CD4-positive, alpha-beta T cell (primary cell): ENCODE measurements around the gene ZEB1. TPM values are rescaled to one million over a fixed set of nuclear protein-coding genes. Genes with fewer than 3 reads are reported as not detected.

Experiments
- ATAC-seq: fragments of 200-7000 bp; cut with Tn5 transposase; one replicate; pipeline ENCODE4 v1.10.0; 2022; ENCODE audit warnings: mild to moderate bottlenecking; ENCODE audit not compliant: poor library complexity
- CTCF ChIA-PET: fragments of 350-600 bp; sonication (Branson Sonifier 250); formaldehyde crosslinking; loops from one replicate; lab custom pipeline; 2021; ENCODE audit warnings: antibody characterized with exemption, inconsistent platforms; lab: Charles Lee
- POLR2A ChIA-PET: fragments of 350-600 bp; sonication (Branson Sonifier 250); formaldehyde crosslinking; loops from one replicate; lab custom pipeline; 2021; ENCODE audit warnings: antibody characterized with exemption, inconsistent platforms; lab: Charles Lee
- DNase-seq, 14 experiments: peaks; one replicate each; pipeline ENCODE4 v3.0.0-alpha.2; 2013 to 2020; ENCODE audit warnings: mixed read lengths in 2 of 14
- H3K27ac ChIP-seq, 2 donors: one replicate each; pipeline versions ENCODE4 v1.5.1 to v1.7.0; 2013; ENCODE audit warnings: low read length in 2 of 2, low read depth in 1 of 2, mild to moderate bottlenecking in 1 of 2
- H3K27me3 ChIP-seq, 2 experiments: 1 replicate in 1 of 2; 2 replicates in 1 of 2; pipeline versions ENCODE4 v1.6.1 to v1.7.0; 2013; ENCODE audit warnings: low read length in 2 of 2, control low read depth in 1 of 2, mild to moderate bottlenecking in 1 of 2, moderate library complexity in 1 of 2; ENCODE audit not compliant: insufficient read depth in 2 of 2, control insufficient read depth in 1 of 2
- H3K36me3 ChIP-seq: one replicate; pipeline ENCODE4 v1.6.1; 2013; ENCODE audit warnings: low read length, control low read depth; ENCODE audit not compliant: insufficient read depth
- H3K4me1 ChIP-seq: one replicate; pipeline ENCODE4 v1.6.1; 2013; ENCODE audit warnings: low read length, control low read depth; ENCODE audit not compliant: insufficient read depth
- H3K4me3 ChIP-seq: one replicate; pipeline ENCODE4 v1.5.1; 2013; ENCODE audit warnings: mild to moderate bottlenecking, low read length, moderate library complexity
- H3K9me3 ChIP-seq, 2 experiments: 1 replicate in 1 of 2; 2 replicates in 1 of 2; pipeline versions ENCODE4 v1.6.1 to v1.7.0; 2013; ENCODE audit warnings: low read length in 2 of 2, mild to moderate bottlenecking in 2 of 2, control low read depth in 1 of 2, moderate library complexity in 1 of 2; ENCODE audit not compliant: control insufficient read depth in 1 of 2, insufficient read depth in 1 of 2
- H3K27ac Mint-ChIP-seq: one replicate; pipeline ENCODE4 v1.8.0; 2020; ENCODE audit warnings: mixed read lengths
- H3K27me3 Mint-ChIP-seq: one replicate; pipeline ENCODE4 v1.8.0; 2021; ENCODE audit warnings: mixed read lengths
- H3K36me3 Mint-ChIP-seq: one replicate; pipeline ENCODE4 v1.8.0; 2021; ENCODE audit warnings: low read depth, mixed read lengths
- H3K4me1 Mint-ChIP-seq: one replicate; pipeline ENCODE4 v1.8.0; 2021; ENCODE audit warnings: low read depth, mixed read lengths
- H3K4me3 Mint-ChIP-seq: one replicate; pipeline ENCODE4 v1.8.0; 2020; ENCODE audit warnings: mild to moderate bottlenecking, mixed read lengths
- H3K9me3 Mint-ChIP-seq: one replicate; pipeline ENCODE4 v1.8.0; 2020; ENCODE audit warnings: mixed read lengths
- CTCF ChIP-seq: fragments of 200-600 bp; IDR thresholded peaks from one replicate; pipeline ENCODE4 v1.8.0; 2022; ENCODE audit warnings: antibody characterized with exemption, mild to moderate bottlenecking
- intact Hi-C, 2 experiments: fragments of 100-400 bp; cut with DNase I in 1 of 2; cut with micrococcal nuclease in 1 of 2; formaldehyde crosslinking; loops; one replicate each; pipeline versions ENCODE4 v1.15.1 to v1.9.0; 2023 to 2025; cut with DNase I, micrococcal nuclease
- total RNA-seq, 174 experiments: library from RNA in 2 of 174; stranded (reverse) in 2 of 174; gene quantifications; one replicate each; pipeline ENCODE4 v1.2.3 and lab custom pipeline; 2021 to 2026

ZEB1 gene
- total RNA-seq, 2 experiments from 2014 or later = 132 to 134 TPM

DNA sequence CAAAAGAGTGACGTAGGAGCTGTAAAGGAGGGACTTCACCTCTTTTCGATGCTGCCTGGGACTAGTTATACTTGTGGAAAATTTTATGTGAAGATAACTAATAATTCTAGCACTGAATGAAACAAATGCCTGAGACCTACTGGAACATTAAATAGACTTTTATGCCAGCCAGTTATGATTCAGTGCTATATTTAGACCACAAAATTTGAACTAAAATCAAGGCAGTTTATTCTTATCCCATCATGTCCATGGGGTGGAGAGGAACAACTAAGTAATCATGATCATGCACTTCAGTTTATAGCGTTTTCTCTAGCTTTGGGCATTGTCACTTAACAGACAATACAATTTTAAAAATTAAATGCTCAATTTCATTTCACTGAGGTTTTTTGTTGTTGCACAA lies 76.7 kb downstream of the ZEB1 start:
- H3K4me3 Mint-ChIP-seq = no peak overlapping the region
- Histone ChIP-seq H3K36me3 (peaks cover 4% of the 10 kb centered on the region), H3K9me3 (no peaks in the 10 kb centered on the region), H3K4me3 (no peak overlapping the region), H3K27me3 (no peaks in the 10 kb centered on the region), H3K27ac (no peak overlapping the region), H3K4me1 (no peaks in the 10 kb centered on the region)
- POLR2A ChIA-PET = no interaction called here
- CTCF ChIA-PET = no interaction called here
- peaks cover 54% of the 10 kb centered on the region for H3K4me1 Mint-ChIP-seq
- no peaks in the 10 kb centered on the region for H3K9me3 Mint-ChIP-seq
- no peak for TF ChIP-seq CTCF
- no peak overlapping the region for H3K27ac Mint-ChIP-seq
- ATAC-seq (no peak), DNase-seq (no peak)
- no peaks in the 10 kb centered on the region for H3K27me3 Mint-ChIP-seq
- peaks cover 29% of the 10 kb centered on the region for H3K36me3 Mint-ChIP-seq
- intact Hi-C loops = no loop called here

DNA sequence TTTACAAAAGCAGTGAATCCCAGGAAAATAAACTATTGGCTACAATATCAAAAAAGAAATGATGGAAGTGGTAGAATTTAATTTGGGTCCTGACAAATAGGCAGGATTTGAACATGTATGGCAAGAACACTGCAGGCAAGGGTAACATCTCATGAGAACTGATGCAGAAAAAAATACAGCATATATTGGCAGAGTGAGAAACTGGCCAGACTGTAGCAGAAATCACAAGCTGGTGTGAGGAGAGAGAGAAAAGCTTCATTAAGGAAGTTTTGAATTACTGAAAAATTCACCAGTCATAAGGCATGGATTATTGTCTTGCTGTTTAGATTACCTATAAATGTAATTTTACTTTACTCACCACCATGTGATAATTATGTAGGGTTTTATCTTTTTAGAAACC lies 77.4 kb downstream of the ZEB1 start:
- no peak overlapping the region for H3K4me3 Mint-ChIP-seq

GRCh38 chr10:31397852-31398251 lies 78.8 kb downstream of the ZEB1 start:
- Mint-ChIP-seq H3K27me3 (no peaks in the 10 kb centered on the region), H3K27ac (no peak overlapping the region), H3K9me3 (no peaks in the 10 kb centered on the region), H3K4me1 (peaks cover 63% of the 10 kb centered on the region), H3K36me3 (peaks cover 29% of the 10 kb centered on the region), H3K4me3 (no peak overlapping the region)
- TF ChIP-seq CTCF = no peak
- H3K4me1 ChIP-seq = no peaks in the 10 kb centered on the region
- no peak overlapping the region for H3K27ac ChIP-seq
- ATAC-seq (no peak), DNase-seq (peak in 1 of 14 experiments; percentile 4)
- CTCF ChIA-PET = no interaction called here
- no peaks in the 10 kb centered on the region for H3K27me3 ChIP-seq
- intact Hi-C loops = no loop called here
- H3K4me3 ChIP-seq = no peak overlapping the region
- no peaks in the 10 kb centered on the region for H3K9me3 ChIP-seq
- POLR2A ChIA-PET = no interaction called here
- H3K36me3 ChIP-seq = no peaks in the 10 kb centered on the region

More for the DNA sequence above, 77.4 kb downstream of the ZEB1 start:
- Mint-ChIP-seq H3K36me3 (peaks cover 23% of the 10 kb centered on the region), H3K27me3 (no peaks in the 10 kb centered on the region), H3K9me3 (no peaks in the 10 kb centered on the region), H3K4me1 (peaks cover 54% of the 10 kb centered on the region), H3K27ac (no peak overlapping the region)
- POLR2A ChIA-PET = no interaction called here
- no peaks in the 10 kb centered on the region for H3K9me3 ChIP-seq
- intact Hi-C loops = no loop called here
- peaks cover 2% of the 10 kb centered on the region for H3K36me3 ChIP-seq
- ATAC-seq (no peak), DNase-seq (no peak)
- no peak overlapping the region for H3K27ac ChIP-seq
- no peaks in the 10 kb centered on the region for H3K4me1 ChIP-seq
- CTCF ChIA-PET = no interaction called here
- H3K27me3 ChIP-seq = no peaks in the 10 kb centered on the region
- no peak for TF ChIP-seq CTCF
- no peak overlapping the region for H3K4me3 ChIP-seq
